IPS-18a (cell line): Measurements from ENCODE around the gene CFAP61.

Source experiments
- H3K27ac ChIP-seq: one replicate; pipeline ENCODE4 v1.5.1; 2013; ENCODE audit warnings: low read length
- H3K27me3 ChIP-seq: one replicate; pipeline ENCODE4 v1.6.1; 2013; ENCODE audit warnings: mild to moderate bottlenecking, low read length; ENCODE audit not compliant: control insufficient read depth, insufficient read depth
- H3K36me3 ChIP-seq: one replicate; pipeline ENCODE4 v1.6.1; 2013; ENCODE audit warnings: low read depth, low read length; ENCODE audit not compliant: control insufficient read depth
- H3K4me1 ChIP-seq: one replicate; pipeline ENCODE4 v1.6.1; 2013; ENCODE audit warnings: low read depth, low read length; ENCODE audit not compliant: control insufficient read depth
- H3K4me3 ChIP-seq: one replicate; pipeline ENCODE4 v1.5.1; 2013; ENCODE audit warnings: low read length
- H3K9ac ChIP-seq: one replicate; pipeline ENCODE4 v1.6.1; 2013; ENCODE audit warnings: mild to moderate bottlenecking, low read length, moderate library complexity
- H3K9me3 ChIP-seq: one replicate; pipeline ENCODE4 v1.6.1; 2013; ENCODE audit warnings: low read depth, low read length; ENCODE audit not compliant: control insufficient read depth

Gene CFAP61

GRCh38 chr20:20018366-20018765 is 34.0 kb upstream of the CFAP61 start:
- peak overlapping the region; percentile 72 for H3K9ac ChIP-seq
- peak overlapping the region; percentile 92 for H3K4me3 ChIP-seq
- no peaks in the 10 kb centered on the region for H3K27me3 ChIP-seq
- no peaks in the 10 kb centered on the region for H3K9me3 ChIP-seq
- peaks cover 4% of the 10 kb centered on the region for H3K4me1 ChIP-seq
- H3K36me3 ChIP-seq = peaks cover 1% of the 10 kb centered on the region
- H3K27ac ChIP-seq = no peak overlapping the region

- H3K9ac ChIP-seq = no peak overlapping the region
Measured at GRCh38 chr20:20019123-20019522, 33.2 kb upstream of the CFAP61 start.

GRCh38 chr20:20020908-20021307 is 31.4 kb upstream of the CFAP61 start:
- Histone ChIP-seq H3K4me1 (peaks cover 4% of the 10 kb centered on the region), H3K27ac (no peak overlapping the region), H3K9me3 (no peaks in the 10 kb centered on the region), H3K9ac (no peak overlapping the region), H3K27me3 (no peaks in the 10 kb centered on the region), H3K36me3 (peaks cover 3% of the 10 kb centered on the region), H3K4me3 (no peak overlapping the region)

More at GRCh38 chr20:20019123-20019522, 33.2 kb upstream of the CFAP61 start:
- Histone ChIP-seq H3K27me3 (no peaks in the 10 kb centered on the region), H3K4me1 (peaks cover 4% of the 10 kb centered on the region), H3K9me3 (no peaks in the 10 kb centered on the region), H3K27ac (no peak overlapping the region), H3K36me3 (peaks cover 3% of the 10 kb centered on the region), H3K4me3 (no peak overlapping the region)

- Histone ChIP-seq H3K27me3 (no peaks in the 10 kb centered on the region), H3K4me3 (no peak overlapping the region)
Measured at GRCh38 chr20:20021835-20022234, 30.5 kb upstream of the CFAP61 start.

DNA sequence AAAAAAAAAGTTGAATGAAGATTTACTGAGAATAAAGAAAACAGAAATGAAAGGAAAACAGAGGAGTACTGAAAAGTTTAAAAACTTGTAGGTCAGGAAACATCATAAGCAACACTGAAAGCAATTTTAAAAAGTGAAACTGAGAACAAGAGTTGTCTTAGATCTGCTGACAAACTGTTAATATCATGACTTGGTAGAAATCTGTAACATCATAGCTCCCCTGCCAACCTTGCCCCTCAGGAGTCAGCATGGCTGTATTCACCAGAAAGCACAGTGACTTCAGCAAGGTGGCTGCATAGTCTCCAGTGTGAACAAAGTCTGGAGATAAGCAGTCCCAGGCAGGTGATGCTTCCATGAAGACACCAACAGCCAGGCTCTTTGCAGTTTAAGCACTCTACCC is 29.8 kb upstream of the CFAP61 start:
- Histone ChIP-seq H3K36me3 (peaks cover 14% of the 10 kb centered on the region), H3K4me3 (no peak overlapping the region), H3K27ac (no peak overlapping the region), H3K9me3 (no peaks in the 10 kb centered on the region), H3K9ac (no peak overlapping the region), H3K27me3 (no peaks in the 10 kb centered on the region), H3K4me1 (peaks cover 4% of the 10 kb centered on the region)

More at GRCh38 chr20:20021835-20022234, 30.5 kb upstream of the CFAP61 start:
- H3K4me1 ChIP-seq = peaks cover 4% of the 10 kb centered on the region
- no peaks in the 10 kb centered on the region for H3K9me3 ChIP-seq
- H3K27ac ChIP-seq = no peak overlapping the region
- no peak overlapping the region for H3K9ac ChIP-seq
- H3K36me3 ChIP-seq = peaks cover 7% of the 10 kb centered on the region

DNA sequence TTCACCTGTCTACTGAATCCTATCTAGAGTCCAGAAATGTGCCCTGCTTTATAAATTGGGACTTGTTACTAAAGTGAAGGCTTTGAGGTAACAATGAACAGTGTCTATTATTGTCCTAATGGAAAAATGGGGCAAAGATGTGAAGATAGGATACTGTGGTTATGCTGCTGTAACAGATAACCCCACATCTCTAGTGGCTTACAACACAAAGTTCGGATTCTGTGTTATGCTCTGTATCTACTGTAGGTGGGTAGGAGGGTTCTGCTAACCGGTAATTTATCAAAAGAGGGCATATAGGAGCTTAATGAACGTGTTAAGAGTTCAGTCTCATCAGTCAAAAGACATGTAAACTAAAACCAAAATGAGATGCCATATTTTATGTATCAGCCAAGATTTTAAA is 28.9 kb upstream of the CFAP61 start:
- peaks cover 20% of the 10 kb centered on the region for H3K36me3 ChIP-seq
- no peak overlapping the region for H3K4me3 ChIP-seq
- H3K9me3 ChIP-seq = no peaks in the 10 kb centered on the region
- no peaks in the 10 kb centered on the region for H3K27me3 ChIP-seq
- H3K27ac ChIP-seq = no peak overlapping the region
- peaks cover under 1% of the 10 kb centered on the region for H3K4me1 ChIP-seq
- H3K9ac ChIP-seq = no peak overlapping the region

DNA sequence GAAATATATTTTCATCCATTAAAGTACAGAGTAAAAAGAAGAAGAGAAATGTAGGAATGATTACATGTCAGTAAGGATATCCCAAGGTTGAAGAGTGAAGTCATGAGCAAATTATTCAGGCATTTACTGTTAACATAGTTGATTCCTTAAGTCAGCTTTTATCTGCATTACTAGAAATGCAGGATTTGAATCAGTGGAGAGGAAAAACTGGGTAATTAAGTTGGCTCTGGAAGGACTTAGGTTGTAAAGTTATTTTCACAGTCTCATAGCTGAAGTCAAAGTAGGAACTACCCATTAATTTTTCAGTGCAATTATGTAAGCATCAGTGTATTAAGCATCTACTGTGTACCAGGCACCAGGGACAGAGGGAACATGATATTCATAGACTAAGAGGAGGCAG is 27.4 kb upstream of the CFAP61 start:
- H3K9me3 ChIP-seq = no peaks in the 10 kb centered on the region
- no peaks in the 10 kb centered on the region for H3K27me3 ChIP-seq
- no peak overlapping the region for H3K9ac ChIP-seq
- H3K4me1 ChIP-seq = no peaks in the 10 kb centered on the region
- peaks cover 24% of the 10 kb centered on the region for H3K36me3 ChIP-seq
- no peak overlapping the region for H3K4me3 ChIP-seq
- H3K27ac ChIP-seq = no peak overlapping the region

DNA sequence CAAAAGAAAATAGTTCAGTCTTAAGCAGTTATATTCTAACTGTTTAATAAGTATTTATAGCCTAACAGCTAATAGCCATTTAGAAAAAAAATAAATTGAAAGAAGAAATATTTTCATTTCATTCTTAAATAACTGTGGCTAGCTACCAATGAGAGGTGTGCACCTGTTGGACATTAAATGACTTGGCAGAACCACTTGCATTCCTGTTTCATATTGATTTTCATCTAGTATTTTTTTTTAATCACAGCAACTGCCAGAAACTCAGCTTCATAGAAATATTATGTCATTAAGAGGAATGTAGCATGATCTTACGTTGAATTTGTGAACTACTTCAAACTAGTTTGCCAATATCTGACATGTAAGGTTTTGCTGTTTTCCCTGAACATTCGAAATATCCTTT is 25.0 kb upstream of the CFAP61 start:
- peaks cover 41% of the 10 kb centered on the region for H3K36me3 ChIP-seq
- no peaks in the 10 kb centered on the region for H3K27me3 ChIP-seq

GRCh38 chr20:20031790-20032189 is 20.5 kb upstream of the CFAP61 start:
- peaks cover 76% of the 10 kb centered on the region for H3K36me3 ChIP-seq
- no peaks in the 10 kb centered on the region for H3K27me3 ChIP-seq
- H3K9ac ChIP-seq = no peak overlapping the region
- H3K4me1 ChIP-seq = no peaks in the 10 kb centered on the region
- H3K9me3 ChIP-seq = no peaks in the 10 kb centered on the region
- no peak overlapping the region for H3K4me3 ChIP-seq
- no peak overlapping the region for H3K27ac ChIP-seq

More for the DNA sequence above, 25.0 kb upstream of the CFAP61 start:
- Histone ChIP-seq H3K4me1 (no peaks in the 10 kb centered on the region), H3K4me3 (no peak overlapping the region), H3K9me3 (no peaks in the 10 kb centered on the region), H3K27ac (no peak overlapping the region), H3K9ac (no peak overlapping the region)

GRCh38 chr20:20034486-20034885 is 17.8 kb upstream of the CFAP61 start:
- H3K36me3 ChIP-seq = peaks cover 88% of the 10 kb centered on the region
- H3K27ac ChIP-seq = no peak overlapping the region
- no peaks in the 10 kb centered on the region for H3K9me3 ChIP-seq
- H3K4me1 ChIP-seq = no peaks in the 10 kb centered on the region
- no peaks in the 10 kb centered on the region for H3K27me3 ChIP-seq
- H3K4me3 ChIP-seq = no peak overlapping the region
- H3K9ac ChIP-seq = no peak overlapping the region

GRCh38 chr20:20036756-20037155 is 15.6 kb upstream of the CFAP61 start:
- Histone ChIP-seq H3K9me3 (no peaks in the 10 kb centered on the region), H3K4me3 (no peak overlapping the region), H3K27ac (no peak overlapping the region), H3K36me3 (peaks cover 95% of the 10 kb centered on the region), H3K27me3 (no peaks in the 10 kb centered on the region), H3K9ac (no peak overlapping the region), H3K4me1 (no peaks in the 10 kb centered on the region)

DNA sequence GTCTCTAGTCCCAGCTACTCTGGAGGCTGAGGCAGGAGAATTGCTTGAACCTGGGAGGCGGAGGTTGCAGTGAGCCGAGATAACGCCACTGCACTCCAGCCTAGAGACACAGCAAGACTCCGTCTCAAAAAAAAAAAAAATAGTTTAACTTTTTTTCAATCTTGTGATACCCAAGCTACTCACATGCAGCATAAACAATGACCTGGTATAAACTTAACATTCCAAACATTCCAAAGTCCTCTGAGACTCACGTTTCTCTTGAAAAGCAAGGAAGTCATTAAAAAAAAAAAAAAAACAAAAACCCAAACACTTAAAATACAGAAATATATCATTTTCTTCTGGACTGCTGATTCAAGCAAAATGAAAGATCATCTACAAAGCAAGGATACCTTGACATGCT is 14.4 kb upstream of the CFAP61 start:
- Histone ChIP-seq H3K36me3 (peaks cover 96% of the 10 kb centered on the region), H3K27me3 (no peaks in the 10 kb centered on the region), H3K27ac (peak overlapping the region; percentile 44), H3K4me3 (no peak overlapping the region), H3K4me1 (no peaks in the 10 kb centered on the region), H3K9ac (no peak overlapping the region), H3K9me3 (no peaks in the 10 kb centered on the region)
